H9 (cell line): ENCODE measurements around the gene LCE6A. TPM values are rescaled to one million over a fixed set of nuclear protein-coding genes. Genes with fewer than 3 reads are reported as not detected.

ENCODE experiments used
- DNase-seq: peaks from one replicate; pipeline ENCODE4 v3.0.0-alpha.2; 2017
- H2AFZ ChIP-seq: one replicate; pipeline ENCODE4 v1.6.1; 2013; ENCODE audit warnings: mild to moderate bottlenecking, low read length, control low read depth, moderate library complexity
- H2AK5ac ChIP-seq: 2 replicates; pipeline ENCODE4 v1.6.1; 2013; ENCODE audit warnings: low read length, control low read depth, mixed read lengths; ENCODE audit not compliant: insufficient read length
- H2BK120ac ChIP-seq: one replicate; pipeline ENCODE4 v1.6.1; 2013; ENCODE audit warnings: low read depth, mild to moderate bottlenecking, low read length, control low read depth, inconsistent platforms; ENCODE audit not compliant: poor library complexity, severe bottlenecking
- H2BK12ac ChIP-seq: 2 replicates; pipeline ENCODE4 v1.6.1; 2013; ENCODE audit warnings: low read length, control low read depth, mixed read lengths, low read depth; ENCODE audit not compliant: insufficient read length
- H2BK15ac ChIP-seq: 2 replicates; pipeline ENCODE4 v1.6.1; 2013; ENCODE audit warnings: low read depth, low read length, control low read depth
- H2BK20ac ChIP-seq: one replicate; pipeline ENCODE4 v1.6.1; 2013; ENCODE audit warnings: low read depth, mild to moderate bottlenecking, low read length, control low read depth, inconsistent platforms; ENCODE audit not compliant: poor library complexity, severe bottlenecking
- H2BK5ac ChIP-seq: 2 replicates; pipeline ENCODE4 v1.6.1; 2013; ENCODE audit warnings: low read length, control low read depth, mixed read lengths; ENCODE audit not compliant: insufficient read length
- H3K14ac ChIP-seq: 2 replicates; pipeline ENCODE4 v1.6.1; 2013; ENCODE audit warnings: low read length, control low read depth; ENCODE audit not compliant: insufficient read depth
- H3K18ac ChIP-seq: 2 replicates; pipeline ENCODE4 v1.6.1; 2013; ENCODE audit warnings: low read depth, mild to moderate bottlenecking, mixed read lengths, low read length, control low read depth; ENCODE audit not compliant: insufficient read length
- H3K23ac ChIP-seq: 2 replicates; pipeline ENCODE4 v1.6.1; 2013; ENCODE audit warnings: low read length, control low read depth, mixed read lengths, low read depth; ENCODE audit not compliant: insufficient read length
- H3K23me2 ChIP-seq: 2 replicates; pipeline ENCODE4 v1.6.1; 2013; ENCODE audit warnings: low read depth, mild to moderate bottlenecking, mixed read lengths, low read length, control low read depth; ENCODE audit not compliant: insufficient read length, poor library complexity, severe bottlenecking
- H3K27ac ChIP-seq: 2 replicates; pipeline ENCODE4 v1.5.1; 2013; ENCODE audit warnings: low read length, control low read depth, mixed read lengths, low read depth; ENCODE audit not compliant: insufficient read length
- H3K27me3 ChIP-seq: 2 replicates; pipeline ENCODE4 v1.6.1; 2013; ENCODE audit warnings: low read length, control low read depth, inconsistent platforms; ENCODE audit not compliant: insufficient read depth
- H3K4ac ChIP-seq: 2 replicates; pipeline ENCODE4 v1.6.1; 2013; ENCODE audit warnings: low read depth, mild to moderate bottlenecking, control low read depth, inconsistent platforms, low read length, moderate library complexity
- H3K4me1 ChIP-seq: 2 replicates; pipeline ENCODE4 v1.6.1; 2013; ENCODE audit warnings: low read length, control low read depth, inconsistent platforms; ENCODE audit not compliant: insufficient read depth
- H3K4me2 ChIP-seq: 2 replicates; pipeline ENCODE4 v1.6.1; 2013; ENCODE audit warnings: low read length, control low read depth, mixed read lengths; ENCODE audit not compliant: insufficient read length, insufficient read depth
- H3K56ac ChIP-seq: 2 replicates; pipeline ENCODE4 v1.6.1; 2013; ENCODE audit warnings: low read depth, mild to moderate bottlenecking, mixed read lengths, low read length, control low read depth; ENCODE audit not compliant: insufficient read length
- H3K79me1 ChIP-seq: 2 replicates; pipeline ENCODE4 v1.6.1; 2013; ENCODE audit warnings: low read depth, mild to moderate bottlenecking, moderate library complexity, low read length, control low read depth, inconsistent platforms; ENCODE audit not compliant: insufficient read depth, poor library complexity, severe bottlenecking
- H3K79me2 ChIP-seq: 2 replicates; pipeline ENCODE4 v1.6.1; 2013; ENCODE audit warnings: low read length, control low read depth, inconsistent platforms; ENCODE audit not compliant: insufficient read depth
- H3K9ac ChIP-seq: 2 replicates; pipeline ENCODE4 v1.6.1; 2013; ENCODE audit warnings: low read length, control low read depth, mixed read lengths; ENCODE audit not compliant: insufficient read length; ENCODE audit errors: extremely low read depth
- H3K9me3 ChIP-seq: one replicate; pipeline ENCODE4 v1.6.1; 2013; ENCODE audit warnings: low read depth, low read length, inconsistent platforms; ENCODE audit not compliant: control insufficient read depth
- H3T11ph ChIP-seq: one replicate; pipeline ENCODE4 v1.6.1; 2013; ENCODE audit warnings: mild to moderate bottlenecking, low read length, control low read depth, inconsistent platforms
- H4K20me1 ChIP-seq: one replicate; pipeline ENCODE4 v1.6.1; 2013; ENCODE audit not compliant: control insufficient read depth, insufficient read length, insufficient read depth
- H4K5ac ChIP-seq: 2 replicates; pipeline ENCODE4 v1.6.1; 2013; ENCODE audit warnings: low read depth, mild to moderate bottlenecking, mixed read lengths, low read length, control low read depth; ENCODE audit not compliant: insufficient read length
- H4K8ac ChIP-seq: replicated peaks from 2 replicates; pipeline ENCODE4 v1.6.1; 2013; ENCODE audit warnings: low read length, control low read depth, mixed read lengths, low read depth; ENCODE audit not compliant: insufficient read length
- H4K91ac ChIP-seq: 2 replicates; pipeline ENCODE4 v1.6.1; 2013; ENCODE audit warnings: low read depth, mild to moderate bottlenecking, moderate library complexity, mixed read lengths, low read length, control low read depth; ENCODE audit not compliant: insufficient read length
- H3K27ac Mint-ChIP-seq, 3 experiments: 2 replicates in 2 of 3; 3 replicates in 1 of 3; pipeline ENCODE4 v1.8.0; 2020 to 2021; ENCODE audit warnings: mixed read lengths in 3 of 3, mild to moderate bottlenecking in 1 of 3, moderate library complexity in 1 of 3
- H3K27me3 Mint-ChIP-seq: 2 replicates; pipeline ENCODE4 v1.8.0; 2021; ENCODE audit warnings: low read depth, mild to moderate bottlenecking, moderate library complexity, mixed read lengths
- H3K36me3 Mint-ChIP-seq, 3 experiments: 2 replicates in 2 of 3; 3 replicates in 1 of 3; pipeline ENCODE4 v1.8.0; 2020 to 2021; ENCODE audit warnings: low read depth in 3 of 3, mixed read lengths in 3 of 3; ENCODE audit not compliant: insufficient read depth in 1 of 3
- H3K4me1 Mint-ChIP-seq, 2 experiments: 2 replicates each; pipeline ENCODE4 v1.8.0; 2020; ENCODE audit warnings: mixed read lengths in 2 of 2
- H3K4me3 Mint-ChIP-seq, 2 experiments: 2 replicates in 1 of 2; 3 replicates in 1 of 2; pipeline ENCODE4 v1.8.0; 2020 to 2021; ENCODE audit warnings: mild to moderate bottlenecking in 2 of 2, mixed read lengths in 2 of 2, moderate library complexity in 1 of 2
- H3K9me3 Mint-ChIP-seq, 2 experiments: 2 replicates in 1 of 2; 3 replicates in 1 of 2; pipeline ENCODE4 v1.8.0; 2020; ENCODE audit warnings: mild to moderate bottlenecking in 2 of 2, mixed read lengths in 2 of 2, moderate library complexity in 1 of 2
- CTCF ChIP-seq: fragments of 200-600 bp; sonication (generic); conservative IDR thresholded peaks from 3 replicates; pipeline ENCODE4 v1.8.0; 2021; ENCODE audit warnings: antibody characterized with exemption, mild to moderate bottlenecking
- WGBS: extraction: QIAGEN DNeasy Blood & Tissue Kit; methylation state at CpG from one replicate; pipeline ENCODE4 v1.1.7; 2013; ENCODE audit warnings: missing lambda C conversion rate, low lambda C conversion rate, mixed read lengths; ENCODE audit not compliant: insufficient read length; ENCODE audit errors: extremely low coverage; 5-methylcytosine and 5-hydroxymethylcytosine counted together
- total RNA-seq: library from RNA; stranded (reverse); gene quantifications from 2 replicates; pipeline ENCODE4 v1.2.1, GENCODE V29; 2021

Gene LCE6A
- total RNA-seq, 1 experiment from 2014 or later, result not detected

DNA sequence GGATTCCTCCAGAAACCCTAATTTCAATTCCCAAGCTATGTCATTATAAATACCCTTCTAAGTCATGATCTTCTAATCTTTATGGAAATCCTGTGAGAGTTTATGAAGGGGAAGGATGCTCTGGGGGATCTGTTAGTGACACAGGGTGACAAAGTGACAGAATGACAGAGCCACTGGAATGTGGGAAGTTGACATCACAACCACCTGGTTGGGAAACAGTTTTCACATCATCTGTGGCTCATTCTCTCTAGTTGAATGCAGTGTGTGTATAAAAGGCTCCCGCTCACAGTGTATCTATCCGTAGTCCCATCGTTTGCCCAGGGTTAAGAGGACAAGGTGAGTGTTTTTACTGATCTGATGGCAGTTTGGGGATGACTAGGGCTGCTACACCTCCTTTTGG is 17.0 kb downstream of the LCE6A start, which contains the start of gene LCE7A:
Gene LCE7A, plus strand, starts transcription at position 301 of the 400 bp plus-strand sequence. CDS start 702 bp downstream, outside the sequence.
- WGBS, result no CpG with 5 or more reads among the region's 3 CpGs
- Mint-ChIP-seq H3K9me3 (peaks cover 85 to 87% of the 10 kb centered on the region in 2 experiments), H3K36me3 (peaks cover 2 to 18% (median 12%) of the 10 kb centered on the region in 3 experiments; a peak in 6 of 7 replicates), H3K4me3 (no peak within 1 kb of the TSS), H3K27me3 (no peaks in the 10 kb centered on the region), H3K4me1 (no peaks in the 10 kb centered on the region), H3K27ac (no peak within 1 kb of the TSS)
- H3T11ph ChIP-seq, result no peak within 1 kb of the TSS
- H2BK5ac ChIP-seq, result no peak within 1 kb of the TSS
- no peak within 1 kb of the TSS for H3K4me2 ChIP-seq
- H3K79me1 ChIP-seq, result no peaks in the 10 kb centered on the region
- H2BK20ac ChIP-seq, result no peak within 1 kb of the TSS
- no peaks in the 10 kb centered on the region for H3K4me1 ChIP-seq
- no peak within 1 kb of the TSS for H3K4ac ChIP-seq
- no peak within 1 kb of the TSS for H3K18ac ChIP-seq
- H2AK5ac ChIP-seq, result no peak within 1 kb of the TSS
- no peak within 1 kb of the TSS for H4K5ac ChIP-seq
- H3K79me2 ChIP-seq, result no peaks in the 10 kb centered on the region
- H3K23me2 ChIP-seq, result no peaks in the 10 kb centered on the region
- no peak within 1 kb of the TSS for H3K9ac ChIP-seq
- no peak within 1 kb of the TSS for H2BK120ac ChIP-seq
- H2AFZ ChIP-seq, result no peak within 1 kb of the TSS
- no peaks in the 10 kb centered on the region for H3K27me3 ChIP-seq
- no peak for TF ChIP-seq CTCF
- H2BK15ac ChIP-seq, result no peak within 1 kb of the TSS
- no peak within 1 kb of the TSS for H4K91ac ChIP-seq
- no peak within 1 kb of the TSS for H2BK12ac ChIP-seq
- H3K27ac ChIP-seq, result no peak within 1 kb of the TSS
- no peak within 1 kb of the TSS for H3K14ac ChIP-seq
- no peak within 1 kb of the TSS for H3K56ac ChIP-seq
- no peak within 1 kb of the TSS for H3K23ac ChIP-seq
- DNase-seq, result no peak
- no peaks in the 10 kb centered on the region for H4K20me1 ChIP-seq
- peaks cover 86% of the 10 kb centered on the region for H3K9me3 ChIP-seq
- H4K8ac ChIP-seq, result no peak within 1 kb of the TSS
